ENCODE results near the gene FNDC11. TPM values are rescaled to one million over a fixed set of nuclear protein-coding genes. Genes with fewer than 3 reads are reported as not detected.
A peak's percentile ranks its signal among the peaks of the same experiment; 100 is the strongest.

FNDC11 gene
- total and polyA plus RNA-seq, 8 donors, result 0.23 to 0.84 (median 0.67) TPM

DNA sequence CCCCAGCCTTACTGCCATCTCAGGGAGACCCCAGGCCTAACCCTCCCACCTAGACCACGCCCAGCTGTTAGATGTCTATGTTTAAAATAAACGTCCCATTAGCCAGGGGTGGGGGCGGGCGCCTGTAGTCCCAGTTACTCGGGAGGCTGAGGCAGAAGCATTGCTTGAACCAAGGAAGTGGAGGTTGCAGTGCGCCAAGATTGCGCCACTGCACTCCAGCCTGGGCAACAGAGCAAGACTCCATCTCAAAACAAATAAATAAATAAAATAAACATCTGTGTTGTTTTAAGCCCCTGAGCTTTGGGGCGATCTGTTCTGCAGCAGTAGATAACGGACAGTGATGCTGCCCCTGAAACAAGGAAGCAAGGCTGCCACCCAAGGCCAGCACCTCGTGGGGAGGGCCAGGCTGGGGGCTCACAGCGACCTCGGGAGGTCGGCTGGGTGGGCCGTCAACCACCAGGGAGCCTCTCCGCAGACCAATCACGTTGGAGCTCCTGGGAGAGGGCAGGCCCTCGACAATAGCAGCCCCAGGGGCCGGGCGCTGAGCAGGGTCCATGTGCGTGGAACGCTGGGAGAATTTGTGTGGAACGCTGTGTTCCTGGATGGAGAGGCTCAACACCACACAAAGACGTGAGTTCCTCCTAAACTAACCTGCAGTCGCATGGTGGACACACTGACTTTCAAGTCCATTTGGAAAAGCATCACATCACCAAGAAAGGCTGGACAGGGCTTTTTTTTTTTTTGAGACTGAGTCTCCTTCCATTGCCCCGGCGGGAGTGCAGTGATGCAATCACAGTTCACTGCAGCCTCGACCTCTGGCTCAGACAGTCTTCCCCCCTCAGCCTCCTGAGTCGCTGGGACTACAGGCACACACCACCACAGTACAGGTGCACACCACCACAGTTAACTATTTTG, 21.1 kb downstream of the FNDC11 start:
- Histone ChIP-seq H3K36me3 (peaks cover 0 to 24% of the 10 kb centered on the region in 2 donors), H3K27me3 (peaks cover 0 to 55% of the 10 kb centered on the region in 2 donors), H3K4me3 (peak overlapping the region in 1 of 2 donors; percentile 82), H3K9me3 (no peaks in the 10 kb centered on the region), H3K4me1 (peaks cover 0 to 33% of the 10 kb centered on the region in 2 donors), H3K27ac (peak overlapping the region in 1 of 2 donors; percentile 86)
- ATAC-seq (no peak), DNase-seq (no peak)
- no peak for TF ChIP-seq CTCF (IDR thresholded peaks at IDR 0.05)
- intact Hi-C loops (cut with DNase I), result no loop called here

DNA sequence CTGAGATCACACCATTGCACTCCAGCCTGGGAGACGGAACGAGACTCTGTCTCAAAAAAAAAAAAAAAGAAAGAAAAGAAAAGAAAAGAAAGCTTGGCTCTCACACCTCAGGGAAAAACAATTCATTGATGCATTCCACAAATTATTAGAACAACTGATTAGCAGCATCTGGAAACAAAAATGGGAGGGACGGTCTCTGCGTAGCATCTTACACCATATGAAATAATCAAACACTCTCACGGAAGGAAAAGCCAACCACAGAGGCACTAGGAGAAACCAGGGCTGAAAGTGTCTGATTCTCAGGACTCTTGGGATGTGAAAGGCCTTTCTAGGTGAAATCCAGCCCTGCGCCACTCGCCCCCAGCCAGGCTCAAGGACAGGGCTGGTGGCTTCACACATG, 22.4 kb downstream of the FNDC11 start:
- Histone ChIP-seq H3K9me3 (no peaks in the 10 kb centered on the region), H3K36me3 (peaks cover 0 to 15% of the 10 kb centered on the region in 2 donors), H3K4me1 (peaks cover 0 to 30% of the 10 kb centered on the region in 2 donors), H3K27ac (no peak overlapping the region), H3K27me3 (peaks cover 0 to 57% of the 10 kb centered on the region in 2 donors), H3K4me3 (no peak overlapping the region)
- ATAC-seq (no peak), DNase-seq (no peak)
- intact Hi-C loops (cut with DNase I), result no loop called here
- TF ChIP-seq CTCF (IDR thresholded peaks at IDR 0.05), result no peak

DNA sequence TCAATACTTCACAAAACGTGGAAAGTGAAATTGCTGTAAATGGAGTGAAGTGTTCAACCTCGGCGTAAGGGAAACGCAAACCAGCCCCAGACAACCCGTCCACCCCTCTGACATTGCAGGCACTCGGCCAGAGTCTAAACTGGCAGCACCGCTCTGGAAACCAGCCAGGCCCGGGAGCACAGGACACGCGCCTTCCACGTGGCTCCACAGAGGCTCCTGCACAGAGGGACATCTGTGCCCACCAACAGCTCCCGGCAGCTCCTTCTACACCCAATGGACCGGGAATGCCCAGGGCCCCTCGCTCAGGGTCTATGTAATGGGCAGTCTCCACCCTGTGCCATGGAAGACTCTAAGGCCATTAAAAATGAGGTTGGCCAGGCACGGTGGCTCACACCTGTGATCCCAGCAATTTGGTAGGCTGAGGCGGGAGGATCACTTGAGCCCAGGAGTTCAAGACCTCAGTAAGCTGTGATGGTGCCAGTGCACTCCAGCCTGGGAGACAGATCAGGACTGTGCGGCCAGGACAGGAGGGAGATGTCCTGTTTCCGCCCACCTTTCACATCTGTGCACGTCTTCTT, 23.4 kb downstream of the FNDC11 start:
- Histone ChIP-seq H3K4me1 (peaks cover 0 to 23% of the 10 kb centered on the region in 2 donors), H3K27ac (no peak overlapping the region), H3K4me3 (no peak overlapping the region), H3K9me3 (no peaks in the 10 kb centered on the region), H3K27me3 (peaks cover 0 to 58% of the 10 kb centered on the region in 2 donors), H3K36me3 (peaks cover 0 to 6% of the 10 kb centered on the region in 2 donors)
- intact Hi-C loops (cut with DNase I), result no loop called here
- TF ChIP-seq CTCF (IDR thresholded peaks at IDR 0.05), result no peak
- no peak for DNase-seq
- ATAC-seq, result no peak

GRCh38 chr20:63578224-63579016, 24.5 kb downstream of the FNDC11 start:
- H3K27me3 ChIP-seq, result peaks cover 0 to 58% of the 10 kb centered on the region in 2 donors
- DNase-seq (no peak), ATAC-seq (no peak)
- TF ChIP-seq CTCF (IDR thresholded peaks at IDR 0.05), result no peak
- H3K27ac ChIP-seq, result no peak overlapping the region
- intact Hi-C loops (cut with DNase I), result no loop called here
- no peak overlapping the region for H3K4me3 ChIP-seq
- H3K36me3 ChIP-seq, result no peaks in the 10 kb centered on the region
- no peaks in the 10 kb centered on the region for H3K9me3 ChIP-seq
- H3K4me1 ChIP-seq, result peaks cover 0 to 13% of the 10 kb centered on the region in 2 donors
